ENCODE results near the gene UST.

Gene UST

GRCh38 chr6:148816117-148816516, 69.3 kb downstream of the UST start:
- TF ChIP-seq CTCF (IDR thresholded peaks at IDR 0.05; ENCODE audit: low read depth, low read length, missing control alignments) = no peak
- DNase-seq (ENCODE audit: low read depth) = no peak
- no peak overlapping the region for H3K4me3 ChIP-seq (ENCODE audit: low read depth, low read length)

- no peak overlapping the region for H3K4me3 ChIP-seq (ENCODE audit: low read depth, low read length)
- DNase-seq (ENCODE audit: low read depth) = no peak
- no peak for TF ChIP-seq CTCF (IDR thresholded peaks at IDR 0.05; ENCODE audit: low read depth, low read length, missing control alignments)
Observed at GRCh38 chr6:148817689-148818088, 70.9 kb downstream of the UST start.

- no peak for DNase-seq (ENCODE audit: low read depth)
- no peak overlapping the region for H3K4me3 ChIP-seq (ENCODE audit: low read depth, low read length)
- no peak for TF ChIP-seq CTCF (IDR thresholded peaks at IDR 0.05; ENCODE audit: low read depth, low read length, missing control alignments)
Observed at GRCh38 chr6:148818939-148819575, 72.2 kb downstream of the UST start.

GRCh38 chr6:148819852-148820251, 73.0 kb downstream of the UST start:
- no peak for DNase-seq (ENCODE audit: low read depth)
- TF ChIP-seq CTCF (IDR thresholded peaks at IDR 0.05; ENCODE audit: low read depth, low read length, missing control alignments) = no peak
- H3K4me3 ChIP-seq (ENCODE audit: low read depth, low read length) = no peak overlapping the region

GRCh38 chr6:148822819-148823218, 76.0 kb downstream of the UST start:
- TF ChIP-seq CTCF (IDR thresholded peaks at IDR 0.05; ENCODE audit: low read depth, low read length, missing control alignments) = no peak
- no peak for DNase-seq (ENCODE audit: low read depth)
- no peak overlapping the region for H3K4me3 ChIP-seq (ENCODE audit: low read depth, low read length)

GRCh38 chr6:148824291-148824690, 77.5 kb downstream of the UST start:
- no peak overlapping the region for H3K4me3 ChIP-seq (ENCODE audit: low read depth, low read length)
- DNase-seq (ENCODE audit: low read depth) = no peak
- no peak for TF ChIP-seq CTCF (IDR thresholded peaks at IDR 0.05; ENCODE audit: low read depth, low read length, missing control alignments)

- TF ChIP-seq CTCF (IDR thresholded peaks at IDR 0.05; ENCODE audit: low read depth, low read length, missing control alignments) = no peak
- no peak for DNase-seq (ENCODE audit: low read depth)
- no peak overlapping the region for H3K4me3 ChIP-seq (ENCODE audit: low read depth, low read length)
Observed at GRCh38 chr6:148824960-148825359, 78.1 kb downstream of the UST start.
